SK-N-SH treated with all-trans-retinoic acid at 6 μM for 48 hours (cell line): ENCODE measurements around the gene ABCD3.
"Not testable (repeated sequence)": the region's sequence is repeated elsewhere in the genome, so short reads cannot be mapped to it uniquely, and the experiment has no call there.

Source experiments
- ATAC-seq: fragments of 200-7000 bp; cut with Tn5 transposase; 3 replicates; pipeline ENCODE4 v1.9.1; 2020; ENCODE audit warnings: mild to moderate bottlenecking, moderate library complexity
- CSDC2 ChIP-seq: fragments of 250-450 bp; sonication (Bioruptor Pico); IDR thresholded peaks from 2 replicates; pipeline ENCODE4 v1.5.0; 2020; ENCODE audit warnings: mild to moderate bottlenecking, moderate library complexity
- ESRRG ChIP-seq: fragments of 250-450 bp; sonication (Bioruptor Pico); IDR thresholded peaks from 2 replicates; pipeline ENCODE4 v1.6.1; 2021; ENCODE audit warnings: mild to moderate bottlenecking
- GLIS3 ChIP-seq: fragments of 250-450 bp; sonication (Bioruptor Pico); IDR thresholded peaks from 2 replicates; pipeline ENCODE4 v1.5.0; 2020; ENCODE audit warnings: mild to moderate bottlenecking, moderate library complexity
- ISL1 ChIP-seq: fragments of 250-450 bp; sonication (Bioruptor Pico); IDR thresholded peaks from 2 replicates; pipeline ENCODE4 v2.1.2; 2022; ENCODE audit warnings: mild to moderate bottlenecking, moderate library complexity
- OSR1 ChIP-seq: fragments of 250-450 bp; sonication (Bioruptor Pico); IDR thresholded peaks from 2 replicates; pipeline ENCODE4 v1.8.0; 2022; ENCODE audit warnings: moderate library complexity, mild to moderate bottlenecking, inconsistent platforms
- PPARA ChIP-seq: fragments of 250-450 bp; sonication (Bioruptor Pico); IDR thresholded peaks from 2 replicates; pipeline ENCODE4 v1.5.0; 2020; ENCODE audit warnings: mild to moderate bottlenecking, borderline replicate concordance
- RARB ChIP-seq: fragments of 250-450 bp; sonication (Bioruptor Pico); IDR thresholded peaks from 2 replicates; pipeline ENCODE4 v1.8.0; 2021; ENCODE audit warnings: mild to moderate bottlenecking, moderate library complexity
- TOX ChIP-seq: fragments of 250-450 bp; sonication (Bioruptor Pico); IDR thresholded peaks from 2 replicates; pipeline ENCODE4 v1.8.0; 2021; ENCODE audit warnings: mild to moderate bottlenecking, moderate library complexity, borderline replicate concordance
- ZC3H10 ChIP-seq: fragments of 250-450 bp; sonication (Bioruptor Pico); IDR thresholded peaks from 2 replicates; pipeline ENCODE4 v1.5.1; 2021; ENCODE audit warnings: mild to moderate bottlenecking, moderate library complexity
- ZFP3 ChIP-seq: fragments of 250-450 bp; sonication (Bioruptor Pico); IDR thresholded peaks from 2 replicates; pipeline ENCODE4 v1.5.0; 2020; ENCODE audit warnings: mild to moderate bottlenecking, moderate library complexity
- ZFP30 ChIP-seq: fragments of 450-650 bp; formaldehyde crosslinking; IDR thresholded peaks from 2 replicates; pipeline ENCODE4 v1.5.0; 2022; ENCODE audit warnings: mild to moderate bottlenecking, moderate library complexity
- ZNF565 ChIP-seq: fragments of 450-650 bp; formaldehyde crosslinking; conservative IDR thresholded peaks from 2 replicates; pipeline ENCODE4 v1.5.0; 2020; ENCODE audit warnings: low read depth, mild to moderate bottlenecking, moderate library complexity
- ZNF70 ChIP-seq: fragments of 450-650 bp; formaldehyde crosslinking; IDR thresholded peaks from 2 replicates; pipeline ENCODE4 v1.5.0; 2020; ENCODE audit warnings: mild to moderate bottlenecking, moderate library complexity
- ZNF8 ChIP-seq: fragments of 450-650 bp; formaldehyde crosslinking; IDR thresholded peaks from 2 replicates; pipeline ENCODE4 v1.5.0; 2020; ENCODE audit warnings: mild to moderate bottlenecking, moderate library complexity
- TF ChIP-seq, protein P1 (sequence below): fragments of 250-450 bp; sonication (Bioruptor Pico); IDR thresholded peaks from 2 replicates; pipeline ENCODE4 v1.5.1; 2021; ENCODE audit warnings: mild to moderate bottlenecking, moderate library complexity
- TF ChIP-seq, protein P2 (sequence below): fragments of 250-450 bp; sonication (Bioruptor Pico); IDR thresholded peaks from 2 replicates; pipeline ENCODE4 v1.5.0; 2020; ENCODE audit warnings: mild to moderate bottlenecking, moderate library complexity
- TF ChIP-seq, protein P3 (sequence below): fragments of 250-450 bp; sonication (Bioruptor Pico); IDR thresholded peaks from 2 replicates; pipeline ENCODE4 v1.8.0; 2020; ENCODE audit warnings: mild to moderate bottlenecking, moderate library complexity, borderline replicate concordance

ABCD3 gene

DNA sequence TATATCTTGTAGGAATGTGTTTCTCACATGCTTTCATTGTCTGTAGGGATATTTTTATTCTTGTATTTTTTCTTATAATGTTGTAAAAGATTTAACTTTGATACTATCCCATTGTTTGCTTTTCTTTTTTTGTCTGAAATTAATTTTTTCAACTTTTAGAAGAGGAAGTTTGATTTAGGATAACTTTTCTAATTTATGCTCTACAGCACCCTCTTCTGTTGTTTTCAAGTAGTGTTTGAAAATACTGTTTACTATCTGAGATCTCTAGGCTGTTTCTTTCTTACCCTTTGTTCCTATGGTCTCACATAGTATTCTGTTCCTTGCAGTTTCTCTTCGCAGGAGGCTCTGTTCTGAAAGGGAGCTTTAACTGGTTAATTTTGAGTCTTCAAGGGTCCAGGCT is 21.9 kb downstream of the ABCD3 start (continued):
- TF ChIP-seq ISL1, result no peak

DNA sequence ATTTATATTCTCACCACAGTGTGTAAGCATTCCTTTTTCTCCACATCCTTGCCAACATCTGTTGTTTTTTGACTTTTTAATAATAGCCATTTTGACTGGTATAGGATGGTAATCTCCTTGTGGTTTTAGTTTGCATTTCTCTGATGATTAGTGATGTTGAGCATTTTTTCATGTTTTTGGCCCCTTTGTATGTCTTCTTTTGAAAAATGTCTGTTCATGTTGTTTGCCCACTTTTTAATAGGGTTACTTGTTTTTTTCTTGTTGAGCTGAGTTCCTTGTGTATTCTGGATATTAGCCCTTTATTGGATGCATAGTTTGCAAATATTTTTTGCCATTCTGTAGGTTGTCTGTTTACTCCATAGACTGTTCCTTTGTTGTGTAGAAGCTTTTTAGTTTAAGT is 24.9 kb downstream of the ABCD3 start:
- ATAC-seq, result not testable (repeated sequence)

DNA sequence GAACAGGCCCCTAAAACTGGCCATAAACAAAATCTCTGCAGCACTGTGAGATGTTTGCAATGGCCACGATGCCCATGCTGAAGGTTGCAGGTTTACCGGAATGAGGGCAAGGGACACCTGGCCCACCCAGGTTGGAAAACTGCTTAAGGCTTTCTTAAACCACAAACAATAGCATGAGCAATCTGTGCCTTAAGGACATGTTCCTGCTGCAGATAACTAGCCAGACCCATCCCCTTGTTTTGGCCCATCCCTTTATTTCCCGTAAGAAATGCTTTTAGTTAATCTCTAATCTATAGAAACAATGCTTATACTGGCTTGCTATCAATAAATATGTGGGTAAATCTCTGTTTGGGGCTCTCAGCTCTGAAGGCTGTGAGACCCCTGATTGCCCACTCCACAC is 26.6 kb downstream of the ABCD3 start:
- ATAC-seq, result not testable (repeated sequence)

DNA sequence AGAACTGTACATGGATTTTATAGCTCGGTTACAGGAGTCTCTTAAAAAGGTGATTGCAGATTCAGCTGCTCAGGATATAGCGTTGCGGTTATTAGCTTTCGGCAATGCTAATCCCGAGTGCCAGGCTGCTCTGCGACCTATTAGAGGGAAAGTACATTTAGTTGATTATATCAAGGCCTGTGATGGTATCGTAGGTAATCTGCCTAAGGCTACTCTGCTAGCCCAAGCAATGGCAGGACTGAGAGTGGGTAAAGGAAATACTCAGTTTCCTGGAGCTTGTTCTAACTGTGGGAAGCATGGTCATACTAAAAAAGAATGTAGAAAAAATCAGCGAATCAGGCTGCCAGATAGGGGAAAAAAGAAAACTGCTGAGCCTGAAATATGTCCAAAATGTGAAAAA is 27.5 kb downstream of the ABCD3 start:
- ATAC-seq, result not testable (repeated sequence)

DNA sequence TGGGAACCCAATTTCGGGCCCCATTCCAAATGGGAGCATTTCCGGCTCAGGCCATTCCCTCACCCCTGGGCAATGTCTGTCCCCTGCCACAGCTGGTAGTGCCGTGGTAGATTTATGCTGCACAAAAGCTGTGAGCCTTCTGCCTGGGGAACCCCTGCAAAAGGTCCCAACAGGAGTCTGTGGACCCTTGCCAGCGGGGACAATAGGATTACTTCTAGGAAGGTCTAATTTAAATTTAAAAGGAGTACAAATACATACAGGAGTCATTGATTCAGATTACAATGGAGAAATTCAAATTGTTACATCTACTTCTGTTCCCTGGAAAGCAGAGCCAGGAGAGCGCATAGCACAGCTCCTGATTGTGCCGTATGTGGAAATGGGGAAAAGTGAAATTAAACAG is 28.0 kb downstream of the ABCD3 start:
- peak; percentile 93 for TF ChIP-seq ZNF70 (CRISPR knock-in tag)
- ATAC-seq, result not testable (repeated sequence)

DNA sequence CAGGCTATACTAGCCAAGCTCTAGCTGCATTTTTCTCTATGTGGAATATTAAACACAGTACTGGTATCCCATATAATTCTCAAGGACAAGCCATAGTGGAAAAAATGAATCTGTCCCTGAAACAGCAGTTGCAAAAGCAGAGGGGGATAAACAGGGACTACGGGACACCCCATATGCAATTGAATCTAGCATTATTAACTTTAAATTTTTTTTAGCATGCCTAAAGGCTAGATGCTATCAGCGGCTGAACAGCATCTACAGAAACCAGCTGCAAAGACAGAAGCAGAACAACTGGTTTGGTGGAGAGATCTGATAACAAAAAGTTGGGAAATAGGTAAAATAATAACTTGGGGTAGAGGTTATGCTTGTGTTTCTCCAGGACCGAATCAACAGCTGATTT is 30.6 kb downstream of the ABCD3 start:
- not testable (repeated sequence) for ATAC-seq

DNA sequence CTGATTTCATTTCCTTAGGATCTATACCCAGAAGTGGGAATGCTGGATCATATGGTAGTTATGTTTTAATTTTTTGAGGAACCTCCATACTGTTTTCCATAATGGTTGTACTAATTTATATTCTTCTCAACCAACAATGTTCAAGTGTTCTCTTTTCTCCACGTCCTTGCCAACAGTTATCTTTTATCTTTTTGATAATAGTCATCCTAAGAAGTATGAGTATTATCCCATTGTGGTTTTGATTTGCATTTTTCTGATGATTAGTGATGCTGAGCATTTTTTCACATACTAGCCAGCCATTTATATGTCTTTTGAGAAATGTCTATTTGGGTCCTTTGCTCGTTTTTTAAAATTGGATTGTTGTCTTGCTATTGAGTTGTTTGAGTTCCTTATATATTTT is 38.5 kb downstream of the ABCD3 start:
- no peak for TF ChIP-seq ZNF70 (CRISPR knock-in tag)
- TF ChIP-seq ZNF8 (CRISPR knock-in tag), result no peak
- no peak for TF ChIP-seq CSDC2 (CRISPR knock-in tag)
- ATAC-seq, result no peak

DNA sequence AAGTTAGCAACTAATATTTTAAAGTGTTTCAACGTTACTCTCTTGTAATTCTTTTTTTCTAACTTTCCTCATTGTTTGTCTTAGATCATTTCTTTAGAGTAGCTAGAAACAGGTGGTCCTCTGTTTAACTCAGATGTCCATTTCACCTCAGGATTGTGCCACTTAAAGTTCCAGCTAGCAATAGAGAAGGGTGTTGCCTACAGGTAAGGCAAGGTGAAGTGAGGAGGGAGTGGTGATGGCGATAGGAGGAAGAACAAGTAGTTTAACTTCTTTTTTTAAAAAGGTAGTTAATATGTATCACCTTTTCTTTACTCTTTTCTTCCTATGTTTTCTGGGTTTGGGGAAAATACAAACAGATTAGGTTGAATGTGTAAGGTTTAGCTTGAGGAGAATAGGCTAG is 44.4 kb downstream of the ABCD3 start:
- TF ChIP-seq OSR1 (CRISPR knock-in tag) (no peak), ZNF8 (CRISPR knock-in tag) (no peak), ZC3H10 (CRISPR knock-in tag) (no peak), ZFP3 (CRISPR knock-in tag) (no peak), PPARA (no peak), GLIS3 (no peak), CSDC2 (CRISPR knock-in tag) (no peak), RARB (CRISPR knock-in tag) (no peak), TOX (CRISPR knock-in tag) (no peak), ESRRG (CRISPR knock-in tag) (no peak), ZNF70 (CRISPR knock-in tag) (no peak), ZNF565 (CRISPR knock-in tag) (no peak), ZFP30 (no peak), ISL1 (no peak)
- TF ChIP-seq, protein P1, sequence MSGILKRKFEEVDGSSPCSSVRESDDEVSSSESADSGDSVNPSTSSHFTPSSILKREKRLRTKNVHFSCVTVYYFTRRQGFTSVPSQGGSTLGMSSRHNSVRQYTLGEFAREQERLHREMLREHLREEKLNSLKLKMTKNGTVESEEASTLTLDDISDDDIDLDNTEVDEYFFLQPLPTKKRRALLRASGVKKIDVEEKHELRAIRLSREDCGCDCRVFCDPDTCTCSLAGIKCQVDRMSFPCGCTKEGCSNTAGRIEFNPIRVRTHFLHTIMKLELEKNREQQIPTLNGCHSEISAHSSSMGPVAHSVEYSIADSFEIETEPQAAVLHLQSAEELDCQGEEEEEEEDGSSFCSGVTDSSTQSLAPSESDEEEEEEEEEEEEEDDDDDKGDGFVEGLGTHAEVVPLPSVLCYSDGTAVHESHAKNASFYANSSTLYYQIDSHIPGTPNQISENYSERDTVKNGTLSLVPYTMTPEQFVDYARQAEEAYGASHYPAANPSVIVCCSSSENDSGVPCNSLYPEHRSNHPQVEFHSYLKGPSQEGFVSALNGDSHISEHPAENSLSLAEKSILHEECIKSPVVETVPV (CRISPR knock-in tag), result no peak
- TF ChIP-seq, protein P2, sequence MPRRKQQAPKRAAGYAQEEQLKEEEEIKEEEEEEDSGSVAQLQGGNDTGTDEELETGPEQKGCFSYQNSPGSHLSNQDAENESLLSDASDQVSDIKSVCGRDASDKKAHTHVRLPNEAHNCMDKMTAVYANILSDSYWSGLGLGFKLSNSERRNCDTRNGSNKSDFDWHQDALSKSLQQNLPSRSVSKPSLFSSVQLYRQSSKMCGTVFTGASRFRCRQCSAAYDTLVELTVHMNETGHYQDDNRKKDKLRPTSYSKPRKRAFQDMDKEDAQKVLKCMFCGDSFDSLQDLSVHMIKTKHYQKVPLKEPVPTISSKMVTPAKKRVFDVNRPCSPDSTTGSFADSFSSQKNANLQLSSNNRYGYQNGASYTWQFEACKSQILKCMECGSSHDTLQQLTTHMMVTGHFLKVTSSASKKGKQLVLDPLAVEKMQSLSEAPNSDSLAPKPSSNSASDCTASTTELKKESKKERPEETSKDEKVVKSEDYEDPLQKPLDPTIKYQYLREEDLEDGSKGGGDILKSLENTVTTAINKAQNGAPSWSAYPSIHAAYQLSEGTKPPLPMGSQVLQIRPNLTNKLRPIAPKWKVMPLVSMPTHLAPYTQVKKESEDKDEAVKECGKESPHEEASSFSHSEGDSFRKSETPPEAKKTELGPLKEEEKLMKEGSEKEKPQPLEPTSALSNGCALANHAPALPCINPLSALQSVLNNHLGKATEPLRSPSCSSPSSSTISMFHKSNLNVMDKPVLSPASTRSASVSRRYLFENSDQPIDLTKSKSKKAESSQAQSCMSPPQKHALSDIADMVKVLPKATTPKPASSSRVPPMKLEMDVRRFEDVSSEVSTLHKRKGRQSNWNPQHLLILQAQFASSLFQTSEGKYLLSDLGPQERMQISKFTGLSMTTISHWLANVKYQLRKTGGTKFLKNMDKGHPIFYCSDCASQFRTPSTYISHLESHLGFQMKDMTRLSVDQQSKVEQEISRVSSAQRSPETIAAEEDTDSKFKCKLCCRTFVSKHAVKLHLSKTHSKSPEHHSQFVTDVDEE (CRISPR knock-in tag), result no peak
- TF ChIP-seq, protein P3, sequence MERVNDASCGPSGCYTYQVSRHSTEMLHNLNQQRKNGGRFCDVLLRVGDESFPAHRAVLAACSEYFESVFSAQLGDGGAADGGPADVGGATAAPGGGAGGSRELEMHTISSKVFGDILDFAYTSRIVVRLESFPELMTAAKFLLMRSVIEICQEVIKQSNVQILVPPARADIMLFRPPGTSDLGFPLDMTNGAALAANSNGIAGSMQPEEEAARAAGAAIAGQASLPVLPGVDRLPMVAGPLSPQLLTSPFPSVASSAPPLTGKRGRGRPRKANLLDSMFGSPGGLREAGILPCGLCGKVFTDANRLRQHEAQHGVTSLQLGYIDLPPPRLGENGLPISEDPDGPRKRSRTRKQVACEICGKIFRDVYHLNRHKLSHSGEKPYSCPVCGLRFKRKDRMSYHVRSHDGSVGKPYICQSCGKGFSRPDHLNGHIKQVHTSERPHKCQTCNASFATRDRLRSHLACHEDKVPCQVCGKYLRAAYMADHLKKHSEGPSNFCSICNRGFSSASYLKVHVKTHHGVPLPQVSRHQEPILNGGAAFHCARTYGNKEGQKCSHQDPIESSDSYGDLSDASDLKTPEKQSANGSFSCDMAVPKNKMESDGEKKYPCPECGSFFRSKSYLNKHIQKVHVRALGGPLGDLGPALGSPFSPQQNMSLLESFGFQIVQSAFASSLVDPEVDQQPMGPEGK (CRISPR knock-in tag), result no peak
- ATAC-seq, result no peak
